Spleen (tissue), 11 donors: Measurements from ENCODE around the gene U2AF2. TPM values are rescaled to one million over a fixed set of nuclear protein-coding genes. Genes with fewer than 3 reads are reported as not detected.

Source experiments
- DNase-seq: peaks from one replicate; pipeline ENCODE4 v3.0.0-alpha.2; 2020
- H3K27ac ChIP-seq, 8 donors: fragments of 200-600 bp; sonication (generic) in 7 of 8; 1 replicate in 4 of 8; 2 replicates in 4 of 8; pipeline versions ENCODE4 v1.5.0 to v1.8.0; 2016 to 2021; ENCODE audit warnings: inconsistent platforms in 4 of 8, mild to moderate bottlenecking in 4 of 8, moderate library complexity in 1 of 8
- H3K27me3 ChIP-seq, 7 donors: fragments of 200-600 bp; sonication (generic) in 6 of 7; replicated peaks in 1 of 7; 1 replicate in 4 of 7; 2 replicates in 3 of 7; pipeline versions ENCODE4 v1.5.0 to v1.8.0; 2016 to 2021; ENCODE audit warnings: inconsistent platforms in 3 of 7, mild to moderate bottlenecking in 1 of 7
- H3K36me3 ChIP-seq, 6 donors: fragments of 200-600 bp; sonication (generic) in 5 of 6; 1 replicate in 4 of 6; 2 replicates in 2 of 6; pipeline versions ENCODE4 v1.5.0 to v1.8.0; 2016 to 2021; ENCODE audit warnings: inconsistent platforms in 2 of 6
- H3K4me1 ChIP-seq, 6 donors: fragments of 200-600 bp; sonication (generic) in 5 of 6; 1 replicate in 3 of 6; 2 replicates in 3 of 6; pipeline versions ENCODE4 v1.5.0 to v1.8.0; 2016 to 2021; ENCODE audit warnings: inconsistent platforms in 3 of 6
- H3K4me3 ChIP-seq, 8 donors: fragments of 200-600 bp; sonication (generic) in 7 of 8; 1 replicate in 4 of 8; 2 replicates in 4 of 8; pipeline versions ENCODE4 v1.5.0 to v1.8.0; 2016 to 2021; ENCODE audit warnings: inconsistent platforms in 4 of 8, mild to moderate bottlenecking in 4 of 8, moderate library complexity in 2 of 8
- H3K9me3 ChIP-seq, 8 donors: fragments of 200-600 bp; sonication (generic) in 7 of 8; 1 replicate in 4 of 8; 2 replicates in 4 of 8; pipeline versions ENCODE4 v1.5.0 to v1.8.0; 2016 to 2021; ENCODE audit warnings: inconsistent platforms in 4 of 8
- POLR2A ChIP-seq, 3 donors: fragments of 450-650 bp; IDR thresholded peaks; one replicate each; pipeline ENCODE4 v1.5.1; 2017; ENCODE audit warnings: antibody characterized with exemption in 3 of 3, mild to moderate bottlenecking in 1 of 3
- POLR2AphosphoS5 ChIP-seq, 3 donors: sonication (generic); formaldehyde crosslinking; IDR thresholded peaks; one replicate each; pipeline ENCODE4 v1.5.1; 2017; ENCODE audit warnings: antibody characterized with exemption in 3 of 3
- WGBS, 5 donors: extraction: QIAGEN DNeasy Blood & Tissue Kit in 3 of 5; methylation state at CpG; one replicate each; pipeline versions ENCODE4 v1.1.5 to v1.1.7; 2013 to 2018; 5-methylcytosine and 5-hydroxymethylcytosine counted together
- intact Hi-C: fragments of 100-400 bp; cut with DNase I; formaldehyde crosslinking; loops from one replicate; pipeline ENCODE4 v1.15.0; 2023; ENCODE audit warnings: low total_unique reads
- polyA plus RNA-seq, 3 donors: library from polyadenylated mRNA; stranded (reverse); fragments of 200-250 nt; gene quantifications; one replicate each; pipeline ENCODE4 v1.2.1, GENCODE V29; 2013
- total RNA-seq, 7 donors: library from RNA; depleted of rRNA in 3 of 7; stranded (reverse); fragments of >200 nt in 3 of 7; fragmentation: NEBNext Ultra II Directional in 4 of 7; extraction: Animal tissue kit (Norgen Biotek cat#: 25700) in 4 of 7; gene quantifications; one replicate each; pipeline versions ENCODE4 v1.1.0 to v1.2.1, GENCODE V29; 2016 to 2021
- TF ChIP-seq, protein P1 (sequence below), 11 experiments: fragments of 200-600 bp in 7 of 11; fragments of 450-650 bp in 4 of 11; sonication (generic) in 4 of 11; IDR thresholded peaks in 8 of 11; conservative IDR thresholded peaks in 3 of 11; 1 replicate in 7 of 11; 2 replicates in 4 of 11; pipeline versions ENCODE4 v1.4.0 to v1.8.0; 2016 to 2021; ENCODE audit warnings: antibody characterized with exemption in 11 of 11, inconsistent platforms in 4 of 11, mild to moderate bottlenecking in 1 of 11
- donor health status: healthy with polysubstance abuse.
- donor health status: DM: no; HTN: no; CAD: no; lungs with moderate emphysema.
- donor health status: DM: no; HTN: no; CAD: no.
- donor health status: Bipolar disorder and iron deficiency.
- donor health status: healthy.
- donor health status: DM: no; HTN: no; CAD: no.
- donor health status: DM: yes; HTN: yes; CAD: no.

U2AF2 gene
- total and polyA plus RNA-seq, 10 donors: 67.2 to 218 (median 171) TPM

GRCh38 chr19:55693336-55693974, 38.6 kb downstream of the U2AF2 start:
- intact Hi-C loops: no loop called here
- Histone ChIP-seq H3K4me3 (no peak overlapping the region), H3K36me3 (peaks cover 2 to 100% (median 95%) of the 10 kb centered on the region in 6 donors), H3K27me3 (no peaks in the 10 kb centered on the region), H3K9me3 (no peaks in the 10 kb centered on the region), H3K4me1 (peaks cover 0 to 23% (median 2%) of the 10 kb centered on the region in 6 donors), H3K27ac (no peak overlapping the region)
- 88 to 96% (median 95%) methylated on average over 9 to 20 of the region's 20 CpGs for WGBS, 5 donors
- TF ChIP-seq POLR2AphosphoS5 (IDR thresholded peaks at IDR 0.05): peak in 1 of 3 donors; percentile 40
- no peak for TF ChIP-seq POLR2A (IDR thresholded peaks at IDR 0.05)
- TF ChIP-seq, protein P1, sequence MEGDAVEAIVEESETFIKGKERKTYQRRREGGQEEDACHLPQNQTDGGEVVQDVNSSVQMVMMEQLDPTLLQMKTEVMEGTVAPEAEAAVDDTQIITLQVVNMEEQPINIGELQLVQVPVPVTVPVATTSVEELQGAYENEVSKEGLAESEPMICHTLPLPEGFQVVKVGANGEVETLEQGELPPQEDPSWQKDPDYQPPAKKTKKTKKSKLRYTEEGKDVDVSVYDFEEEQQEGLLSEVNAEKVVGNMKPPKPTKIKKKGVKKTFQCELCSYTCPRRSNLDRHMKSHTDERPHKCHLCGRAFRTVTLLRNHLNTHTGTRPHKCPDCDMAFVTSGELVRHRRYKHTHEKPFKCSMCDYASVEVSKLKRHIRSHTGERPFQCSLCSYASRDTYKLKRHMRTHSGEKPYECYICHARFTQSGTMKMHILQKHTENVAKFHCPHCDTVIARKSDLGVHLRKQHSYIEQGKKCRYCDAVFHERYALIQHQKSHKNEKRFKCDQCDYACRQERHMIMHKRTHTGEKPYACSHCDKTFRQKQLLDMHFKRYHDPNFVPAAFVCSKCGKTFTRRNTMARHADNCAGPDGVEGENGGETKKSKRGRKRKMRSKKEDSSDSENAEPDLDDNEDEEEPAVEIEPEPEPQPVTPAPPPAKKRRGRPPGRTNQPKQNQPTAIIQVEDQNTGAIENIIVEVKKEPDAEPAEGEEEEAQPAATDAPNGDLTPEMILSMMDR (IDR thresholded peaks at IDR 0.05 in 8 of 11, conservative IDR thresholded peaks at IDR 0.05 in 3 of 11): no peak
- peak; percentile 61 for DNase-seq

GRCh38 chr19:55694241-55694655, 39.4 kb downstream of the U2AF2 start:
- Histone ChIP-seq H3K4me3 (no peak overlapping the region), H3K4me1 (peaks cover 0 to 15% (median 0%) of the 10 kb centered on the region in 6 donors), H3K27me3 (no peaks in the 10 kb centered on the region), H3K27ac (no peak overlapping the region), H3K36me3 (peaks cover 2 to 100% (median 93%) of the 10 kb centered on the region in 6 donors), H3K9me3 (no peaks in the 10 kb centered on the region)
- no peak for TF ChIP-seq POLR2AphosphoS5 (IDR thresholded peaks at IDR 0.05)
- TF ChIP-seq, protein P1 (IDR thresholded peaks at IDR 0.05 in 8 of 11, conservative IDR thresholded peaks at IDR 0.05 in 3 of 11): no peak
- TF ChIP-seq POLR2A (IDR thresholded peaks at IDR 0.05): no peak
- DNase-seq: peak; percentile 46
- 88 to 96% (median 93%) methylated on average over 13 to 15 of the region's 15 CpGs for WGBS, 5 donors
- intact Hi-C loops: no loop called here

GRCh38 chr19:55694656-55695491, 40.0 kb downstream of the U2AF2 start:
- WGBS, 5 donors: 89 to 94% (median 91%) methylated on average over 32 to 37 of the region's 37 CpGs
- H3K36me3 ChIP-seq: peaks cover 2 to 100% (median 90%) of the 10 kb centered on the region in 6 donors

GRCh38 chr19:55695511-55696290, 40.9 kb downstream of the U2AF2 start:
- Histone ChIP-seq H3K27ac (no peak overlapping the region), H3K9me3 (no peaks in the 10 kb centered on the region), H3K36me3 (peaks cover 2 to 100% (median 85%) of the 10 kb centered on the region in 6 donors), H3K4me3 (no peak overlapping the region), H3K4me1 (peaks cover 0 to 7% (median 0%) of the 10 kb centered on the region in 6 donors), H3K27me3 (no peaks in the 10 kb centered on the region)
- WGBS, 5 donors: 92 to 94% (median 93%) methylated on average over 17 to 23 of the region's 23 CpGs
- intact Hi-C loops: no loop called here
- no peak for TF ChIP-seq POLR2A (IDR thresholded peaks at IDR 0.05)
- TF ChIP-seq POLR2AphosphoS5 (IDR thresholded peaks at IDR 0.05): peak in 1 of 3 donors; percentile 47
- peak; percentile 24 for DNase-seq

More at GRCh38 chr19:55694656-55695491, 40.0 kb downstream of the U2AF2 start:
- Histone ChIP-seq H3K4me3 (no peak overlapping the region), H3K9me3 (no peaks in the 10 kb centered on the region), H3K27ac (no peak overlapping the region), H3K4me1 (peaks cover 0 to 8% (median 0%) of the 10 kb centered on the region in 6 donors), H3K27me3 (no peaks in the 10 kb centered on the region)
- no peak for TF ChIP-seq POLR2A (IDR thresholded peaks at IDR 0.05)
- TF ChIP-seq POLR2AphosphoS5 (IDR thresholded peaks at IDR 0.05): peak in 2 of 3 donors; percentile 18 to 66
- intact Hi-C loops: no loop called here
- peak; percentile 67 for DNase-seq
